HG02588 (cell line): ENCODE data around the gene BCKDK.

ENCODE experiments used
- ATAC-seq: cut with Tn5 transposase; IDR thresholded peaks from one replicate; pipeline ENCODE4 v1.9.1; 2021; ENCODE audit warnings: mild to moderate bottlenecking, moderate library complexity; ENCODE audit not compliant: unreplicated experiment

Gene BCKDK

GRCh38 chr16:31080035-31080629 lies 28.1 kb upstream of the BCKDK start:
- ATAC-seq = no peak

DNA sequence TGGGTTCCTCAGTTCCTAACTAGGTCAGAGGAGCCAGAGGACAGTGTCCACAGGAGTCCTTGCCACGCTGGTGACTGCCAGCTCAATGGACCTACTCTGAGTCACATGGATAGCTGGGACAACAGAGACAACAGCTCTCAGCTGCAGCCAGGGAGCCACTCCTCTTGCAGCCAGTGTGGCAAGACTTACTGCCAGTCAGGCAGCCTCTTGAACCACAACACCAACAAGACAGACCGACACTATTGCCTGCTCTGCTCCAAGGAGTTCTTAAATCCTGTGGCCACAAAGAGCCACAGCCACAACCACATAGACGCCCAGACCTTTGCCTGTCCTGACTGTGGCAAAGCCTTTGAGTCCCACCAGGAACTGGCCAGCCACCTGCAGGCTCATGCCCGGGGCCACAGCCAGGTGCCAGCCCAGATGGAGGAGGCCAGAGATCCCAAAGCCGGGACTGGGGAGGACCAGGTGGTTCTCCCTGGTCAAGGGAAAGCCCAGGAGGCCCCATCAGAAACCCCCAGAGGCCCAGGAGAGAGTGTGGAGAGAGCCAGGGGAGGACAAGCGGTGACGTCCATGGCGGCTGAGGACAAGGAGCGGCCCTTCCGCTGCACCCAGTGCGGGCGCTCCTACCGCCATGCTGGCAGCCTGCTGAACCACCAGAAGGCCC lies 27.3 kb upstream of the BCKDK start:
- ATAC-seq = no peak

DNA sequence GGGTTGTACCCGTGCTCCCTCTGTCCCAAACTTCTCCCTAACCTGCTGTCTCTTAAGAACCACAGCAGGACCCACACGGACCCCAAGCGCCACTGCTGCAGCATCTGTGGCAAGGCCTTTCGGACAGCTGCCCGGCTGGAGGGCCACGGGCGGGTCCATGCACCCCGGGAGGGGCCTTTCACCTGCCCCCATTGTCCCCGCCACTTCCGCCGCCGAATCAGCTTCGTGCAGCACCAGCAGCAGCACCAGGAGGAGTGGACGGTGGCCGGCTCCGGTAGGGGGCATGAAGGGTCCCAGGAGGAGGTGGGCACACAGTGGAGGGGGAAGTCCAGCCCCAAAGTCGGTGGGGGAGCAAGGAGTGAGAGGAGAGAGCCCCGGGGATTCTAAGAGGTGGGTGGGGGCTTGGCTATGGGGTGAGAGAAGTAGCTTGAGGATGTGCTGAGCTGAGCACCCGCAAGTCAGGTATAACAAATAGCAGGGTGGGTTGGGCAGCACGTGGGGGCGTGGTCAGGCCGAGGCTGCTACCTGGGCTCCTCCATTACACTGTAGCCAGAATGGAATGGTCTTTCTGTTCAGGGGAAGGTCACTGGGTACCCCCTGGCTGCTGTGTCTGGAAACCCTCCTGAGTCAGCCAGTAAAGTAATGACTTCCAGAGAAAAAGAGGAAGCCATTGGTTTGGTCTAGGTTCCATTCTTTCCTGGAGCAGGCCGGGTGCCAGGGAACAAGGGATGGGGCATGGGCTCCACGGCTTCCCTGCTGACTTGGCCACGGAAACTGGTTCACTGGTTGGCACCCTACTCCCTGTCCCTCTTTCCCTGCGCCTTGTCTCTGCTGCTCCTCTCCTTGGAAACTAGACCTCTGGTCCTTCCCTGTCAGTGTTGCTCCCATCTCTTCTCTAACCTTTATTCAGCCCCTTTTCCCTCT lies 26.5 kb upstream of the BCKDK start:
- no peak for ATAC-seq

DNA sequence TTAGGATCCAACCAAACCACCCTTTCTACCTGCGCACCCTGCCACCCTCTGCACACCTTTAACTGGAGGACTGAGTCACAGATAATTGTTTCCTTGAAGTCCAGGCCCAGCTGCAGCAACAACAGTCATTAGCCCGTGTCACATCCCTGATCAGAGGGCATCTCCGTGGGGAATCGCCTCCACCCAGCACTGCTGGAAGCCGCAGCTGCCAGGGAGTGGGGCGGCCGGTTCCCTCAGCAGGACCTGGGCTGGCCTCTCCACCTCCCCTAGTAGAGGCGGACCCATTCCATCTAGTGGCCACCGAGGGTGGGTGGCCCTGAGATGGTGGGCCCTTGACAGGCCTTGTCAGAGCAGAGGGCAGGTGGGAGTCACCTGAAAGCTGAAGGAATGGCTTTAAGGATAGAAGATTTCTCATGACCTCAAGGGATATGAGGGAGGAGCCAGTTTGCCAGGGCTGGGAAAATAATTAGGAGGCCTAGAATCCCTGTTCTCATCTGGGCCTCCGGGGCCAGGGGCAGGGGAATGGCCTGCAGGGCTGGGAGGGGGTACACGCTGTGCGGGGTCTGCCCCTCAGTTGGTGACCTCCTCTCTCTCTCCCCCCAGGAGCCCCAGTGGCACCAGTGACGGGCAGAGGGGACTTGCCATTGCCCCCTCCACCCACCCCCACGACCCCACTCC lies 25.7 kb upstream of the BCKDK start:
- no peak for ATAC-seq

DNA sequence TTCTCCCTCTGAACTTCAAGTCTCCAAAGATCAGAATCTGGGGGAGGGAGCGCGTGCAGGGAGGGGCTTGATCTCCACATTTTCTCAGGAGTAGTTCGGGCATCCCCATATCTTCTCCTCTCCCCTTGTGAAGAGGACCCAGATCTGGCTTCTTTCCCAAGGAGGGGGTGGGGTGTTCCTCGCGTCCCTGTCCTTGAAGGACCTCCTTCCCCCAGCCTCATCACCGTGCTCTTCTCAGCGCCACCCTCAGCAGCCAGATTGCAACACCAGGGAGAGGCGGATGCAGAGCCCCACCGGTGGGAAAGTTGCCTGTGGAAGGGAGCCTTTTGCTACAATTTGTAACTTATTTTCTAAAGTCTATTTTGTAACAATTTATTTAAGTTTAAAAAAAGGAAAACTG lies 25.1 kb upstream of the BCKDK start:
- ATAC-seq = no peak

- no peak for ATAC-seq
Observed at GRCh38 chr16:31083556-31083955, 24.6 kb upstream of the BCKDK start.

DNA sequence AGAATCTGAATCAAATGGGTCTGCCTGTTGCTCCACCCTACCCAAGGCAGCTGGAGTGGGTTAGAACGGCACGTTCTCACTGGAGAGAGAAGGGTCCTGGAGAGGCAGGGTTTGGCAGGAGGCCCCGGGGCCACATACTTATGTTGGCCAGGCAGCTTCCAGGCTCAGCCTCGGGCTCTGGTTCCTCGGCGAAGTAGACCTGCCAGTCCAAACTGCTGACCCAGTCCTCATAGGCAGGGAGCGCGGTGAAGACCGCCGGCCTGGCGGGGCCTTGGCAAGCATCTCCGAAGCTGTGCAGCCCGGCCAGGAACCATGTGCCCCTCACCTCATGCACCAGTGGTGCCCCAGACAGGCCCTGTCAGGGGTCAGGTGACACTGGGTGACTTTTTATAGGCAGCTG lies 24.2 kb upstream of the BCKDK start:
- no peak for ATAC-seq

GRCh38 chr16:31084584-31085302 lies 23.4 kb upstream of the BCKDK start:
- no peak for ATAC-seq

DNA sequence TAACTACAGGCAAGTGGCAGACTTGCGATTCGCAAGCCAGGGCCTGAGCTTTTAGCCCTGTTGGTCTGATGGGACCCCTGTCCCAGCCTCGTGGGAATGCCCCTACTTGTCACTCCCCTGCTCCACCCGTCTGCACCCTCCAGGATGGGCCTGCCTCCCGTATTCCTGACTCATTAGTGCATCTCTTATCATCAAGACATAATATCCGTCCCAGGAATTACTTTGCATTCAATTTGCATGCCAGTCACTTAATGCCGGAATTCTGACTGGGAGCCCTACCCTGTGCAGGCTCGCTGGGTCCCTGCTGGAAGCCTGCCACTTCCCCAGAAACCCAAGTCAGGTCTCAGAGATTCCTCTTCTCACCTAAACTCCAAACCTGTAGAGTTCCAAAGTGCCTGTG lies 22.8 kb upstream of the BCKDK start:
- ATAC-seq = no peak

DNA sequence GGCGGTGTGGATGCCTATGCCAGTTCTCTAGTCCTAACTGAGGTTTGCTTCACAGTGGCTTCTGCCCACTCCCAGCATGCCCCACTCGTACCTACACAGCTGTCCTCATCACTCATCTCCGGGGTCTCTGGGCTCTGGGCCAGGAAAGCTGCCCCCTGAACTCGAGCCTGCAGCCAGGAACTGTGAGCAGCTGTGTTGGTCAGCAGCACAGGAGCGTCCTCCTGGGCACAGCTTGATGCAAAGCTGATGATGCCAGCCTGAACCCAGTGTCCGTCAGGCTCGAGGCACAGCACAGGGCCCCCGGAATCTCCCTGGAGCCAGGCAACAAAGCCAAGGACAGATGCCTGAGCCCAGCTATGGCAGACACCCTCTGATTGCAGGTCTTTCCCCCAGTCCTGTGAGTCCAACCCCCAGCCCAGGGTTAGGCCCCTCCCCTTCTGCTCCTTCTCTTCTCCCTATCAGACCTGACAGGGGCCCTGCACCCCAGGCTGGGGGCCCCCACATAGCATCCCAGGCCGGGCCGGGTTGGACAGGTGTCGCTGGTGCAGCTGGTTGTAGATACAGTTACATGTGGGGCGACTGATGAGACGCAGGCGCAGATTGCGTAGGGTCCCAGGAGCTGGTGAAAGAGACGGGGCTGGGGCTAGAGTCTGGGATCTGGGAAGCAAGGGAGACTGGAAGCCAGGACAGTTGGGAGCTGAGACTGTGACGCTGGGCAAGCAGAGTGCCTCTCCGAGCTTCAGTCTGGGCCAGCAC lies 22.1 kb upstream of the BCKDK start:
- ATAC-seq = no peak

GRCh38 chr16:31086629-31086906 lies 21.6 kb upstream of the BCKDK start:
- ATAC-seq = no peak

GRCh38 chr16:31087481-31087880 lies 20.7 kb upstream of the BCKDK start:
- no peak for ATAC-seq

DNA sequence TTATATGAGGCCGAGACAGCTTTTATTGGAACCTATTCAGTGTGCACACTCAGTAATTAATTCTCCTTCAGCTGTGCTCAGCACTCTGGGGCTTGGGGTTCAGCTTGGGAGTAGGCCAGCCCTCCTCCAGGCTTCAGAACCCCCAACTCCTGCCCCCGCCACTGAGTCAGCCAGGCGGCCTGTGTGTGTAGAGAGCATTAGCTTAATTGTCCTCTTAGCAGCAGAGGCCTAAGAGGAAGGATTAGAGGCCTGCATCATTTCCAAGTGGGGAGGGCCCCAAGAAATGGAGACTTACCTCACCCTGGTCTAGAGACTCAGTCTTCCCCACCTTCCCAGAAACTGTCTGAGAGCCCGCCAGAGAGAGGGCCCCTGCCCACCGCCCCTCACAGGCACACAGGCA lies 20.2 kb upstream of the BCKDK start:
- no peak for ATAC-seq

GRCh38 chr16:31088459-31089183 lies 19.6 kb upstream of the BCKDK start, which contains the start of gene PRSS53:
Gene PRSS53 (minus strand): TSS chr16:31088943. CDS start chr16:31088809, 134 bp downstream.
- ATAC-seq = no peak

DNA sequence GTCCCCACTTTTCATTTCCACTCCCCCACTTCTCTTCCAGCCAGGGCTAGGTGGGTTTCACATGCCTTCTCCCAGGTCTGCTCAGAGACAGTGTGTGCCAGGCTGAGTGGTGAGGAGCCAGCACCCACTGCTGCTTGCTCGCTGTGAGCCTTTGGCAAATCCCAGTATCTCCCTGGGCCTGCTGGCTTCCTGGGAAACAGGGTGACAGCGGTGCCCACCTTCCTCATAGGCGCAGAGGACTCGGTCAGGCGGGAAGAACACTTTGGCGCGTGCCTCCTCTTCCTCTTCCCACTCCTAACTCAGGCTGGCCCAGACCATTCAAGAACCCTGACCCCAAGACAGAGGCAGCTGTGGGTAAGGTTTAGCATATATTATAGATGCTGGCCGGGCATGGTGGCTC lies 19.0 kb upstream of the BCKDK start:
- ATAC-seq = no peak

GRCh38 chr16:31090540-31090939 lies 17.6 kb upstream of the BCKDK start:
- ATAC-seq = no peak

GRCh38 chr16:31092330-31092729 lies 15.9 kb upstream of the BCKDK start:
- ATAC-seq = no peak

GRCh38 chr16:31093132-31093703 lies 15.0 kb upstream of the BCKDK start:
- no peak for ATAC-seq

- no peak for ATAC-seq
Observed at GRCh38 chr16:31094088-31094423, 14.1 kb upstream of the BCKDK start.
